Measurements from ENCODE around the gene LMO7.

DNA sequence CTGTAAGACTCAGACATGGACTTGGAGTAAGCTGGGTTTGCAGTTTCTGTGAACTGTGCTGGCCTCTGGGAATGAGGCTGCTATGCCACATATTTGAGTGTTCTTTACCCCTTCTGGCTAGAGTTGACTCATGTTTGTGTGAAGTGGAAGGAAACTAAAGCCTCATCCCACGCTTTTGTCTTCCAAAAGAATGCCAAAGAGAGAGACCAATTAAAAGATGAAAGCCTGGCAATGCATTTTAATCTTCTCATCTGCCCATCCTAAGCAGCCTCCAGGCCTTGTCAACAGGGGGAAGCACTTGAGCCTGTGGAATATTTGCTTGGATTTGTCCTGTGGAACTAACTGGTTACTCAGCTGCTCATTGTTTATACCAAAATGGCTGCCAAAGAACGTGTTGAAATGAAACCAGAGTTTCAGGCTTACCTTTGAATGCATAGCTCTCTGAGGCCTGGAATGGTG is 49.1 kb downstream of the LMO7 start:
- no peak for TF ChIP-seq CTCF (conservative IDR thresholded peaks at IDR 0.05; ENCODE audit: low read length)
- TF ChIP-seq EZH2phosphoT487 (IDR thresholded peaks at IDR 0.05; ENCODE audit: borderline replicate concordance, low read depth, low read length) = no peak

Measured in OCI-LY7 (cell line).